Adrenal gland (tissue), 5 donors: ENCODE data around the gene ASB8.

Experiments used
- POLR2A ChIP-seq, 2 donors: fragments of 450-650 bp; IDR thresholded peaks; one replicate each; pipeline ENCODE4 v1.6.1; 2017; ENCODE audit warnings: antibody characterized with exemption in 2 of 2, mild to moderate bottlenecking in 2 of 2, moderate library complexity in 1 of 2
- TF ChIP-seq, protein P1 (sequence below), 6 experiments: fragments of 450-650 bp in 4 of 6; fragments of 200-600 bp in 2 of 6; sonication (generic) in 1 of 6; IDR thresholded peaks; 1 replicate in 5 of 6; 2 replicates in 1 of 6; pipeline versions ENCODE4 v1.5.1 to v1.8.0; 2016 to 2021; ENCODE audit warnings: antibody characterized with exemption in 6 of 6, mild to moderate bottlenecking in 2 of 6, moderate library complexity in 1 of 6
- donor health status: DM: no; HTN: no; CAD: no.

GRCh38 chr12:48128800-48129199, 28.5 kb downstream of the ASB8 start:
- TF ChIP-seq, protein P1, sequence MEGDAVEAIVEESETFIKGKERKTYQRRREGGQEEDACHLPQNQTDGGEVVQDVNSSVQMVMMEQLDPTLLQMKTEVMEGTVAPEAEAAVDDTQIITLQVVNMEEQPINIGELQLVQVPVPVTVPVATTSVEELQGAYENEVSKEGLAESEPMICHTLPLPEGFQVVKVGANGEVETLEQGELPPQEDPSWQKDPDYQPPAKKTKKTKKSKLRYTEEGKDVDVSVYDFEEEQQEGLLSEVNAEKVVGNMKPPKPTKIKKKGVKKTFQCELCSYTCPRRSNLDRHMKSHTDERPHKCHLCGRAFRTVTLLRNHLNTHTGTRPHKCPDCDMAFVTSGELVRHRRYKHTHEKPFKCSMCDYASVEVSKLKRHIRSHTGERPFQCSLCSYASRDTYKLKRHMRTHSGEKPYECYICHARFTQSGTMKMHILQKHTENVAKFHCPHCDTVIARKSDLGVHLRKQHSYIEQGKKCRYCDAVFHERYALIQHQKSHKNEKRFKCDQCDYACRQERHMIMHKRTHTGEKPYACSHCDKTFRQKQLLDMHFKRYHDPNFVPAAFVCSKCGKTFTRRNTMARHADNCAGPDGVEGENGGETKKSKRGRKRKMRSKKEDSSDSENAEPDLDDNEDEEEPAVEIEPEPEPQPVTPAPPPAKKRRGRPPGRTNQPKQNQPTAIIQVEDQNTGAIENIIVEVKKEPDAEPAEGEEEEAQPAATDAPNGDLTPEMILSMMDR (IDR thresholded peaks at IDR 0.05) = no peak
- no peak for TF ChIP-seq POLR2A (IDR thresholded peaks at IDR 0.05)
